Measurements from ENCODE around the gene USP47.

The USP47 gene

DNA sequence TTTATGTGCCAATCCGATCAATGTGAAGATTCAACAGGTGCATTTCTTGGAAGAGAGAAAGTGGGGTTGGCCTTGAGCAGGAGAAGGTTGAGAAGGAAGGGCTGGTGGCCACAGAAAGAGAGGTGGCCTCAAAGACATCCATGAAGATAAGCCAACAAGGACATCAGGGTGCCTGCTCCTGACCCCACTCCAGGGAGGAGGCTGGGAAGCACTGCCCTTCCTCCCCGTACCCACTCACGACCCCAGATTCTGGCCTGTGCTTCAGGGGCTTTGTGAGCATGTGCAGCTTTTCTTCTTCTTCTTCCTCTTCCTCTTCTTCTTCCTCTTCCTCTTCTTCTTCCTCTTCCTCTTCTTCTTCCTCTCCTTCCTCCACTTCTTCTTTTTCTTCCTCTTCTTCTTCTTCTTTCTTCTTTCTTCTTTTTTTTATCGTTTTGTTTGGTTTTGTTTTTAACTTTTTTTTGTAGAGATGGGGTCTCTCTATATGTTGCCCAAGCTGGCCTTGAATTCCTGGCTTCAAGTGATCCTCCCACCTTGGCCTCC lies 136.4 kb downstream of the USP47 start:
- in situ Hi-C loops (cut with MboI; ENCODE audit: low sequenced_read_pairs), result no loop called here

DNA sequence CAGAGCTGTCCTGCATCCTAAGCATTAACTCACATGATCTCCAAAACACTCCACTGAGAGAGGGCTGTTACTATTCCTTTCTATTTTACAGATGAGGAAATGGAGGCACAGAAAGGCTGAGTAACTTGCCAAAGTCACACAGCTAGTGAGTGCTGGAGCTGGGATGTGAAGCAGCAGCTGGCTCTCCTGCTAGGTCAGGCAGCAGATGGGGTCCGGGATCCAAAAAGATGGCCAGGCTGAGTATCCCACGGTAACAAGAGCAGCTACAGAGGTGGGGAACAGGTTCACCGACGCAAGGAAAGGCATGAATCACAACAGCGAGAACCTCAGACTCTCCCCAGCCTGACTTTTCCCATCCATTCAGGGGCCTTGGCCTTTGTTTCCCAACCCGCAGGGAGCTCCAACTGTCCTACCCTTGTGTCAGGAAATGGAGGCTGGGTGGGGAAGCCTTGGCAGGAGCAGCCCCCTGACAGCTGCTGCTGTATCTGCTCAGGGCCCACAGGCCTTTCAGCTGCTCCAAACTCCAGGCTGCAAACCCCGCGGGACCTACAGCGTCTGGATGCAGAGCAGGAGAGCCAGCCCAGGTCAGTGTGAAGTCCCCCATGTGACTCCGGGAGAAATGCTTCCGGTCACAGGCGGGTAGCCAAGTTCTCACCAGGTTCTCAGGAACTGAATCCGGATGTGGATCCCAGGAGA lies 137.2 kb downstream of the USP47 start:
- in situ Hi-C loops (cut with MboI; ENCODE audit: low sequenced_read_pairs), result no loop called here

DNA sequence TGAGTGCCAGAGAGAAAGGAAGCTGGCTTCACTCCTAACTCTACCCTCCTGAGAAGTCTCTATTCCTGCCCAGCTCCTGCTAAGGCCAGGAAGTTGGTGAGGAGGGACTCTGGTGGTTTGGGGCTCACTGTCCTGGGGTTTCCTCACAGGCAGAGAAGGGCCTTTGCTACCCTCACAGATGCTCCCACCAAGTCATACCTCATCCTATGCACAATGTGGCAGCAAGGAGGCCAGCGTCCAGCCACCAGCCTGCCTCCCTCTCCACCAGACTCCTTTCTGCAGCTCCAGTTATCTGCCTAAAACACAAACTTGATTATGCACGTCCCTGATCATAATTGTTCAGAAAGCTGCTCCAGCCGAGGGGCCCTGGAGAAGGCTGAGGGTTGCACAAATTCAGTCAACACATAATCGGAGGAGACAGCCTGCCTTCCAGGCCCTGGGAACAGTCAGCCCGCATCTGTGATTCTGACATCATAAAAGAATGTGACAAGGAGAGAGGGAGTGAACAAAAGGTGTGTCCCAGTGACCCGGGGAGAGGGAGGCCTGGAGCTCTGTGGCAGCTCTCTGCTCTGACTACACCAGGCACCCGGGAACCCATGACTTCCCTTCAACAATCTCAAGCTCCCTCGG lies 137.8 kb downstream of the USP47 start:
- in situ Hi-C loops (cut with MboI; ENCODE audit: low sequenced_read_pairs), result no loop called here

DNA sequence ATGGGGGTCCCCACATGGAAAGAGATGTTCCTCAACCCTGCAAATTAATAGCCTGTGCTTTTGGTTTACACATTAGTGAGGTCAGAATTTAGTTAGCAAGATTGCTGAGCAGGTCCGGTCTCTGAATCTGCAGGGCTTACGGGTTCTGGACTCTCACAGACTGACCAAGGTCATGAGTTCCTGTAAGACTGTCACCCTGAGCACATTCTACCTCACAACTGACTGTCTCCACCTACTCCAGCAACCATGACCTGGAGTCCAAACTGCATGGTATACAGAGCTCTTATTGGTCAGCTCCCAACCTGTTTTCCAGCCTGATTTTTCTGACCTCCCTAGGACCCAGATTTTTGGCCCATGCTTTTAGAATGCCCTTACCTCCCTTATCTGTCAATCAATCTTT lies 138.4 kb downstream of the USP47 start:
- in situ Hi-C loops (cut with MboI; ENCODE audit: low sequenced_read_pairs), result no loop called here

DNA sequence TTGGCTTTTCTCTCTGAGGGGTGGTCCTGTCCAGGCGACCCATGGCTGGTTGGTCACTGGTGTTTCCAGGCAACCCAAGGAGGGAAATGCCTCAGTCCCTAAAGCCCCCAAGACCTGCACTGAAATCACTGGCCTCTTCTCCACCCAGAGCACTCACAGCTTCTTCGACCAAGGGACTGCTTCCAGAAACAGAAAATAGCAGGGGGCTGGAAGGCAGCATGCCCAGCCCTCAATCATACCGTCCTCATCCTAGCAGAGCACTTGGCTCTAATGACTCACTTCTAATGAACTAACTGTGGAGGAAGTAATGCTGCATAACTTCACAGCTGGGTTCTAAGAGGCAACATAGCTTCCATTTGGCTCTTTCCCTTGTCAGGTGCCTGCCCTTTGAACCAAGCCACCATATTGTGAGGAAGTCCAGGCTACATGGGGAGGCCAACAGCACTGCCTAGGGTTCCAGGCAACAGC lies 139.1 kb downstream of the USP47 start:
- in situ Hi-C loops (cut with MboI; ENCODE audit: low sequenced_read_pairs), result no loop called here

DNA sequence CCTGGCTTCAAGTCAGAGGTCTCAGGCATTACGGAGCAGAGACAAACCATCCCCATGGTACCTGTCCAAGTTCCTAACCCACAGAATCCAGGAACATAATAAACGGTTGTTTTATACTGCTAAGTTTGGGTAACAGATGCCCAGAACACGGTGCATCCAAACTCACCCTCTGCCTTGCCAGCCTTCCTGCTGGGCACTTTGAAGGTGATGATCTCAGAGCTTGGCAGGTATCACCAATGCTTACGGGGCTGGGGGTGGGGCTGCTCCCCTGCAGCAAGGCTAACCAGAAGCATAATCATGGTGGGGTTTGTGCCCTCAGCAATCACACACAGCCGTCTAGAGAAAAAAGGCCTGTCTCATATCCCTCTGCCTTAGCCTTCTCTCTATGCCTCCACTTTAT lies 139.6 kb downstream of the USP47 start:
- in situ Hi-C loops (cut with MboI; ENCODE audit: low sequenced_read_pairs), result no loop called here

DNA sequence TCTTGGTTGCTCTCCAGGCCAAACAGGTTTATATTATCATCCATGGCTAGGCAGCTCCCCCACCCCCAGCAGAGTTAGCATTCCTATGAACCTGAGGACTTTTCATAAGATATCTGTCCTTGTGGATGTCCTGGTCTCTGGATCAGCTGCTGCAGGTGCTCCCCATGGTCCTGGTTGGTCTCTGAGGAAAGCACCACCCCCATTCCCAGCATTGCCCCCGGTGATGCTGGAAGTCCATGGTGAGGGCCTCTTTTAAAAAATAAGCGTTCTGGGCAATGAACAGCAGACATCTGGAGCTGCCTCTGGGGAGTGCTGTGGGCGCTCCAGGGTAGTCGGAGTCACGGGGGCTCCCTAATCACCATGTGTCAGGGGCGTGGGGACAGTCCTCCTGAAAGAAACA lies 140.1 kb downstream of the USP47 start:
- in situ Hi-C loops (cut with MboI; ENCODE audit: low sequenced_read_pairs), result no loop called here

DNA sequence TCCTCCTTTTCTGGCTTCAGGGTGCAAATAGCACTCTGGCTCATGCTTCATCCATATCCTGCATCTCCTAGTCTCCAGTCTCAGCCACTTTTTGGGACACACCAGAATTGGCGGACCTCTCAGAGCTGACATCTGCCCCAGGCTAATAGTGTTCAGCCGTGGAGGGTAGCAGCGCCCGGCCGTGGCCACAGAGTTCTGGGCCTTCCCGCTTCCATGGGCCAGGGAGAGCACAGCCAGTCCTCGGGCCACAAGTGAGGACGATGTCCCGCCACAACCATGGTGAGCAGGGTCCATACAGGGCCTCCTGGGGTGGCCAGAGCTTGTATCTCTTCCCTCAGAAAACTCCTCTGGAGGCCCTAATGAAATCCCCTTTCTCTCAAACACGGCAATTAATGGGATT lies 140.7 kb downstream of the USP47 start:
- in situ Hi-C loops (cut with MboI; ENCODE audit: low sequenced_read_pairs), result no loop called here

DNA sequence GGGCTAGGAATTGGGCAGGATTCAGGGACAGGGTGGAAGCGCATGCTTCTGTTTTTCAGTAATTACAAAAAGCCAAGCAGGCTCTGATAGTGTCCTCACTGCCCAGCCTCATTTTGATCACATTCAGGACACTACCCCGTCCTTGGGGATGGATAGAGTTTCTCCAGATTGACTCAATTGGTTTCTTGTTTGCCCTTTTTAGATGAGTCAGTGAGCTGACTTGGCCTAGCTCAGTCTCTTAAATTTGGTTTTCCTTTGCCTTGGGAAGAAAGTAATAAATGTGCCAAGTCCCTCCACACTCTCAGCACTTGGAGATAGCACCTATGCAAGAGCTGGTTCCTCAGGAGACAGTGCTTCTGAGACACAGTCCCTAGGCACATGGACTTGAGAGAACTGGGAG lies 141.2 kb downstream of the USP47 start:
- in situ Hi-C loops (cut with MboI; ENCODE audit: low sequenced_read_pairs), result no loop called here

DNA sequence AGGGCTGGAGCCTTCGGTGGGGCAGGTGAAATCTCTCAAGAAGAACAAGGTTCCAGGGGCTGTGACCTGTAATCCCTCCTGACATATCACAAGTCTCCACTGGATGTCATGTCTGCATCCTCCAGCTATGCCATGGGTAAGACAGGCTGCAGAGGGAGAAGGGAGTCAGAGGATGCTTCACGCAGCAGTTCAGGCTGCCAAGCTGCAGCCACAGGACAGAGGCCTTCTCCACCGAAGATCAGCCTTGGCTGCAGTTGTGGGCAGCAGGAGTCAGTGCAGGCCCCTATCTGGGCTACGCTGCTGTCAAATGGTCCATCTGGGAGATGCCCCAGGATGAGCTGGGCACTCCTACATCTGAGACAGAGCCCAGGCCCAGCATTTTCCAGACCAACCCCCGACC lies 141.7 kb downstream of the USP47 start:
- in situ Hi-C loops (cut with MboI; ENCODE audit: low sequenced_read_pairs), result no loop called here

DNA sequence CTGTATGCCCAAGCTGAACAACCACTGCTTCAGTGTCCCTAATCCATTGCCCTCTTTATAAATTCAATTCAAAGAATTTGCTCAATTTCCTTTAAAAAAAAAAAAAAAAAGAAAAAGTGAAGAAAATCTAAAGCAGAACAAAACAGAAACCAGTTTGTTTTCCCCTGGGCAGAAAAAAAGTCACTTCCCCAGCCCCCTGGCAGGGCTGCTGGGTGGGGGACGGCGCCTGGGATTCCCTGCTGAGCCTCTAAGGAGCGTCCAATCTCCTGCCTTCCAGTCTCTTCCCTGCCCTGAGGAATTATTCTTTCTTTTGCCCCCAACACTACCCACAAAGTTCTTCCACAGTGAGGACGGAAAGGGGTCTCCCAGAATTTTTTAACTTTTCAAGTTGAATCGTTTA lies 142.8 kb downstream of the USP47 start:
- in situ Hi-C loops (cut with MboI; ENCODE audit: low sequenced_read_pairs), result no loop called here

DNA sequence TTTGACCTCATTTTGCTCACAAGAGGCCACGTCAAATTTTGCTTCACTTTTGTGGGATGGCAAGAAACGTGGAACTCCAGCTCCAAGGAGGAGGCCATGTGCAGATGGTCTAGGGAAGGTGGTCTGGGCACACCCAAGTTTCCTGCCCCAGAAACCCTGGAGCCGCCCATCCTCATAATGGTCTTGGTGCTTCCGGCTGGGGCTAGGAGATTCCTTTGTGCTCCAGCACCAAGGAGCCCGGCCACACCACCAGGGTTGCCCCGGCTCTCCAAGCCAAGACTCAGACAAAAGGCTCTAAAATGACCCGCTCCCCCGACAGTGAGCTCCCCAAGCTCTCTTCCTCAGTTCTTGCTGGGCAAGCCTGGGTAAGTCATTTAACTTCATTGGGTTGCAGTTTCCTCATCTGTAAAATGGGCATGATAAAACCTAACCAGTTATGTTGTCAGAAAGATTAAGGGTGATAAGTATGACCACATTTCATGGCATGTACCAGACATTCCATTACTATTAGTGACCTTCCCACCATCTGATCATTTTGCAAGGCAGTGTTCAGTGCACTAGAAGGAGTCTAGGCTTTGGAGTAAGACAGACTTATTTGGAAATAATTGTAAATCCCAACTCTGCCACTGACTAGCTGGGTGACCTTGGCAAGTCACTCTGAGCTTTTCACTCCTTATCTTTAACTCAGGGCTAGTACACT lies 143.4 kb downstream of the USP47 start:
- in situ Hi-C loops (cut with MboI; ENCODE audit: low sequenced_read_pairs), result no loop called here

DNA sequence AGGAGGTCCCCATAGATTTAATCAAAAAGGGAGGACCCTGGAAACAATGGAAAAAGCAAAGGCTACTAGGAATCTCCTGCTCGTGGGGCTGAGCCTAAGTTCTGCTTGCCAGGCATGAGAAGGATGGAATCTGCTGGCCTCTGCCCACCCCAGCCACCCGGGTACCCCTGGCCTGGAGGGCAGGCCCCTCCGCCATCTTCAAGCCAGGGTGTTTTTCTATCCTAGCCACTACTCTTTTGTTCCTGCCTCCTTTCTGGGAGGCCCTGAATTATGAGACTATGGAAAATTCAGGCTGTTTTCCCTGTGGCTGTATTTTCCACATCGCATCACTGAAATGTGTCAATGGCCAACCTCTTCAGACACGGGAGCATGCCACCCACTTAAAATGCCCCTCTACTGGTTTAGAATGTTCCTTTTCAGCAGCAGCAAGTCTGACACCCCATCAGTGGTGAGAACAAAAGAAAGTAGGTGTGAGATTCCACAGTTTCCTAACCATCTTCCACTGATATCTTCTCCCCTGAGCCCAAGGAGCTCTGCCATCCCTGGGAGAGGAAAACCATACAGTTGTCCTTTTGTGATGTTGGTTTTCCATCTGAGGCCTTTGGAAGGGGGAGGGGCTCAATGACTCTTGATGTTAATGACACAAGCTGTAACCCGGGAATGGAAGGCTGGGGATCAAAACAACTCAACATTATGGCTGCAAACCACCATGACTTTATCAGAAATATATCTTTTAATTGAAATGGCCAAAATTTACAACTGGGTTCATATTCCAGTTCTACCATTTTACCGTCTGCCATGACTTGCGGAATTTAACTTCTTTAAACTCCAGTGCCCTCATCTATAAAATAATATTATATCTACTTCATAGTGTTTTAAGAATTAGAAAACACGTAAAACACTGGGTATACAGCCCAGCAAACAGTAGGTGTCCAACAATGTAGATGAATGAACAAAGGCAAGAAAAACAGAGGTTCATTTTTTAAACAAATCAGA lies 144.5 kb downstream of the USP47 start:
- in situ Hi-C loops (cut with MboI; ENCODE audit: low sequenced_read_pairs), result no loop called here

DNA sequence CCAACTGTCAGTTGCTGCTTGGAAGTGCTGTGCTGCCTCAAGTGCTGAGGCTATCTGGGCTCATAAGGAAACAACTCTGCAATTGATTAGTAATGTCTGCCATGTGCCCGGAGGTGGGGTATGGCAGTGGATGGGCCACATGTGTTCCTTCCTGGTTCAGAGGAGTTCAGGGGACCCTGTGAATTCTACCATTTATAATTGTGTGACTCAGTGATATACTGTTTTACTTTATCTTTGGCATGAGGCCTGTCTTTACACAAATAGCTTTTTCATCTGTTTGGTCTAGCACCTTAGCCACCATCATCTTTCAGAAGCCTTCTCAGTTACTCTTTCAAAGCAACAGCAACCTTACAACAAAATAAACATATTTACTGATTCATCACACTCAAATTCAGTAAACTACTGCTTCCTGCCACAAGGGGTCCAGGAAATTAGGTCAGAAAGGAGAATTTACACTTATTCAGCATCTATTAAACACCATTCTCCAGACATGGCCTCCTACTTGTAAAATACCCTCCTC lies 145.8 kb downstream of the USP47 start:
- in situ Hi-C loops (cut with MboI; ENCODE audit: low sequenced_read_pairs), result no loop called here

DNA sequence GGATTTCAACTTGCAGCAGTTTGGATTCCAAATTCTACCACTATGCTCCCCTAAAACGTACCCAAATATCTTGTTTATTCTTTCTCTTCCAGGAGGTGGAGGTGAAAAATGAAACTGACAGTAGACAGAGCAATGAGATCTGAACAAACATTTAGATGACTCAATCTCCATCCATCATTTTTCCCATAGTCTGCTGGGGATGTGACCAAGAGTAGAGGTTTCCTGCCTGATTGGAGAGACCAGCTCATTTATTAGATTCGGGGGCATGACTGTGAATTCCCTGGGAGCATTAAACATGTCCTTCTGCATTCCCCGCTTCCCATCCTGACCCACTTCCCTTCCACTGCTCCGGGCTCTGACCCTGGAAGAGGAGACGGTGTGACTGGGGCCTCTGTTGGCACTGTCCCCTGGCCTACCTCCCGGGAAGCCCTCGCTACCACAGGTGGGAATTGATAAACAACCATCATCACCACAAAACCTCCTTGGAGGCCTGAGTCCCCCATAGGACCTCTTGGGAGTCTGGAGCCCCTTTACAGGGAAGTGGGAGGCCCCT lies 146.4 kb downstream of the USP47 start:
- in situ Hi-C loops (cut with MboI; ENCODE audit: low sequenced_read_pairs), result no loop called here

DNA sequence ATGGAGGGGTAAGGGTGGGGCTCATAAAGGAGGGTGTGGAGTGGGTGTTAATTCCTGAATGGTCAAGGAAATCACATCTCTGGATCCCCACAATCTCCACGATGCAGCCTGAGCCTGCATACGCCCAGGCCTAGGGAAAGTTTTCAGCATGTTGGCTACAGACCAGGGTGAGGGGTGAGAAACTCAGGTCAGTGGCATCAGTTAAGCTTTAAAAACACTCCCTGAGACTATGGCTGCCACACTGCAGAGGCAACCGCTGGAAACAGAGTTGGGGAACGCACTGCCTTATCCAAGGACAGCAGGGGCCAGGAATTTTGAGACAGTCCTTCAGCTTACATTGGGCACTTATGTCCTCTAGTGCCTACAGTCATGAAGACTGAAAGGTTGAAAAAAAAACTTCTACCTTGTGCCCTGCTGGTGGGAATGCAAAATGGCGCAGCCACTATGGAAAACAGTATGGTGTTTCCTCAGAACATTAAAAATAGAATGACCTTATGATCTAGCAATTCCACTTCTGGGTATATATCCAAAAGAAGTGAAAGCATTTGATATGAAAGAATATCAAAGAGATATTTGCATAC lies 147.0 kb downstream of the USP47 start:
- in situ Hi-C loops (cut with MboI; ENCODE audit: low sequenced_read_pairs), result no loop called here

DNA sequence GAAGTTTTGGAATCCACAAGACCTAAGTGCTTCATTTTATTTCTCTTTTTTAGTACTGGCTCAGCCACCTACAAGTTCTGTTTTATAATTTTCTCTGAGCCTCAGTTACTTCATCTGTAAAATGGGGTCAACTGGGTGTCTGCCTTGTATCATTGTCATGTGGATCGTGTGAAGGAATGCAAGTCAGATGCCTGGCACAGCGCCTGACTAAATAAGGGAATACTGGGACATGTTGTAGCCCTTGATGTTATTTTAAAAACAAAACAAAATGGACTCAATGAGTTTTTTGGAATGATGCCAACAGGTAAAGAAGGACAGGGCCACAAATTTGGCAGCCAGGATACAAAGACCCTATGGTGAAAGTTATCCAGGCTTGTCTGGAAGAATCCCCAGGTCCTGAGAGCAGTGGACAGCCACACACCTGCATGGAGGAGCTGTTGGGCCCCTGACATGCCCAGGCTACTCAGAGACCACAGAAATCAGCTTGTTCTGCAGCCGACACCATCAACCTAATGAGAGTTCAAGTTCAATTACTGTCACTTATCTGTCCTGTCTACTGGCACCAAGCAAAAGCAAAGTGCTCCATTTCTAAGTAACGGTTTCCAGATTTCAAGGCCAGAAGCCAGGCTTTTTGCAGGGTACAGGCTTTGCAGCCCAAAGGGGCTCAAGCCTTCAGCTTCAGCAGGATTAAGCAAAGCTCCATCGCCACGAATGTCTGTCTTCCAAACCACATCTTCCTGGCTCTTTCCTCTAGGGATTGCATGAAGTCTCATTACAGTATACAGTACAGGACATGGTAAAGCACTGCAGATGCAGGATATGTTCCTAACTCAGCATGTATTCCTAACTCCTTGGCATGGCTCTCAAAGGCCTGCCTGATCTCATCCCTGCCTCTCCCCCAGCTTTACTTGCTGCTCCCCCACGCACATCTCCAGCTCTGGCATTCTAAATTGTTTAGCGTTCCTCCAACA lies 148.3 kb downstream of the USP47 start:
- in situ Hi-C loops (cut with MboI; ENCODE audit: low sequenced_read_pairs), result no loop called here
